ENCODE data around the gene HMG20A. TPM values are rescaled to one million over a fixed set of nuclear protein-coding genes. Genes with fewer than 3 reads are reported as not detected.

Gene HMG20A
- total and polyA plus RNA-seq, 10 of the 15 experiments (the other 5 are each of a cell fraction or from before 2014, with no cell fraction given), result 30.0 to 98.7 (median 46.8) TPM

DNA sequence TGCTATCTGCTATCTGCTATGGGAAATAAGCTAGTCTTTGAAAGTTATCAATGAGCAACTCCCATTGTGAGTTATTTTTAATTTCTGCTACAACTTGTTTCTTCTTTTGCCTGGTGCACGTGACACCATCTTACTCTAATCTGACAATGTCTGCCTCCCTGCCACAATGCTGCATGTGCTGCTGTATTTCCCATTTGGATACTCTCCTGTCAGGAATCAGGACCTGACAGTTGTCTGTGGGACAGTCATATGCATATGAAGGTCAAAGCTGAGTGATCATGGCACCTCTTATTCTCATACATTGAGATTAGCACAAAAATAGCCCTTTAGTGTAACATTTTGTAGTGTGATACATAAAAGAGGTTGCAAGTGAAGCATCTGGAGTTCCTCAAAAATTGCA is 45.8 kb downstream of the HMG20A start:
- peaks cover 1 to 37% of the 10 kb centered on the region in 2 experiments for H3K36me3 ChIP-seq (ENCODE audit: control insufficient read depth in 2 of 2, insufficient read depth in 2 of 2, low read length in 1 of 2)
- no peaks in the 10 kb centered on the region for H3K27me3 ChIP-seq (replicated peaks in 1 of 2; ENCODE audit: control insufficient read depth in 2 of 2, insufficient read depth in 2 of 2, low read length in 1 of 2)
- RAD21 ChIA-PET (ENCODE audit: unreplicated experiment), result interaction anchor here (1.1 kb wide), 1 partner anchor 45 kb away, joined by 4 read pairs; no protein-coding TSS in a partner anchor
- FAIRE-seq, result no peak
- no peaks in the 10 kb centered on the region for H4K20me1 ChIP-seq (ENCODE audit: control insufficient read depth, insufficient read depth)
- in situ Hi-C loops (cut with MboI), result no loop called here
- CTCF ChIA-PET, result no interaction called here
- no peak for TF ChIP-seq EED (IDR thresholded peaks at IDR 0.05; ENCODE audit: low read depth)
- TF ChIP-seq NRF1 (conservative IDR thresholded peaks at IDR 0.05; ENCODE audit: low read depth, low read length), result no peak
- TF ChIP-seq, protein P1, sequence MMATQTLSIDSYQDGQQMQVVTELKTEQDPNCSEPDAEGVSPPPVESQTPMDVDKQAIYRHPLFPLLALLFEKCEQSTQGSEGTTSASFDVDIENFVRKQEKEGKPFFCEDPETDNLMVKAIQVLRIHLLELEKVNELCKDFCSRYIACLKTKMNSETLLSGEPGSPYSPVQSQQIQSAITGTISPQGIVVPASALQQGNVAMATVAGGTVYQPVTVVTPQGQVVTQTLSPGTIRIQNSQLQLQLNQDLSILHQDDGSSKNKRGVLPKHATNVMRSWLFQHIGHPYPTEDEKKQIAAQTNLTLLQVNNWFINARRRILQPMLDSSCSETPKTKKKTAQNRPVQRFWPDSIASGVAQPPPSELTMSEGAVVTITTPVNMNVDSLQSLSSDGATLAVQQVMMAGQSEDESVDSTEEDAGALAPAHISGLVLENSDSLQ (IDR thresholded peaks at IDR 0.05), result no peak
- no peak for TF ChIP-seq SPI1 (IDR thresholded peaks at IDR 0.05; ENCODE audit: borderline replicate concordance, insufficient read depth, low read depth, low read length)
- TF ChIP-seq, protein P2, sequence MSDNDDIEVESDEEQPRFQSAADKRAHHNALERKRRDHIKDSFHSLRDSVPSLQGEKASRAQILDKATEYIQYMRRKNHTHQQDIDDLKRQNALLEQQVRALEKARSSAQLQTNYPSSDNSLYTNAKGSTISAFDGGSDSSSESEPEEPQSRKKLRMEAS (IDR thresholded peaks at IDR 0.05; ENCODE audit: low read depth, low read length), result no peak
- no peak for TF ChIP-seq CHD2 (IDR thresholded peaks at IDR 0.05; ENCODE audit: borderline replicate concordance, low read depth, low read length)
- TF ChIP-seq IKZF2 (IDR thresholded peaks at IDR 0.05), result no peak
- no peak for TF ChIP-seq MYB (IDR thresholded peaks at IDR 0.05; ENCODE audit: borderline replicate concordance, low read depth, low read length)
- TF ChIP-seq ZNF384 (IDR thresholded peaks at IDR 0.05; ENCODE audit: borderline replicate concordance, low read depth, low read length), result no peak
- no peak for TF ChIP-seq NR2F1 (conservative IDR thresholded peaks at IDR 0.05)
- TF ChIP-seq BCL11A (IDR thresholded peaks at IDR 0.05; ENCODE audit: low read depth, low read length), result no peak
- no peak for TF ChIP-seq SMAD5 (IDR thresholded peaks at IDR 0.05; ENCODE audit: low read depth)
- TF ChIP-seq CBX5 (IDR thresholded peaks at IDR 0.05; ENCODE audit: low read depth), result no peak
- TF ChIP-seq, protein P3, sequence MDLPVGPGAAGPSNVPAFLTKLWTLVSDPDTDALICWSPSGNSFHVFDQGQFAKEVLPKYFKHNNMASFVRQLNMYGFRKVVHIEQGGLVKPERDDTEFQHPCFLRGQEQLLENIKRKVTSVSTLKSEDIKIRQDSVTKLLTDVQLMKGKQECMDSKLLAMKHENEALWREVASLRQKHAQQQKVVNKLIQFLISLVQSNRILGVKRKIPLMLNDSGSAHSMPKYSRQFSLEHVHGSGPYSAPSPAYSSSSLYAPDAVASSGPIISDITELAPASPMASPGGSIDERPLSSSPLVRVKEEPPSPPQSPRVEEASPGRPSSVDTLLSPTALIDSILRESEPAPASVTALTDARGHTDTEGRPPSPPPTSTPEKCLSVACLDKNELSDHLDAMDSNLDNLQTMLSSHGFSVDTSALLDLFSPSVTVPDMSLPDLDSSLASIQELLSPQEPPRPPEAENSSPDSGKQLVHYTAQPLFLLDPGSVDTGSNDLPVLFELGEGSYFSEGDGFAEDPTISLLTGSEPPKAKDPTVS (IDR thresholded peaks at IDR 0.05; ENCODE audit: low read depth, low read length), result no peak
- no peak for TF ChIP-seq ZZZ3 (IDR thresholded peaks at IDR 0.05; ENCODE audit: control insufficient read depth, insufficient read length, low read depth)
- no peak for ATAC-seq
- H3K4me1 ChIP-seq (ENCODE audit: control insufficient read depth, insufficient read depth, low read length), result no peaks in the 10 kb centered on the region
- no TSS peak for BruUV-seq (replicated peaks)
- 100% methylated on average over 1 of the region's 1 CpG for WGBS (ENCODE audit: insufficient coverage, insufficient replicate concordance, low lambda C conversion rate, missing lambda C conversion rate)
- no peak overlapping the region for H3K9ac ChIP-seq (ENCODE audit: control insufficient read depth, insufficient read depth, low read length)
- no peak for DNase-seq (ENCODE audit: low read depth, low spot score)
- H3K79me2 ChIP-seq (ENCODE audit: control insufficient read depth, insufficient read depth, low read length), result no peaks in the 10 kb centered on the region
- POLR2A ChIA-PET, result interaction anchor here (0.6 kb wide), 2 partner anchors 235 to 303 kb away, joined by 3 to 6 read pairs; no protein-coding TSS in a partner anchor
- H3K4me2 ChIP-seq (ENCODE audit: control insufficient read depth, insufficient read depth), result no peak overlapping the region
- H3K4me3 ChIP-seq, result no peak overlapping the region
- H2AFZ ChIP-seq (ENCODE audit: control insufficient read depth, low read depth, low read length), result no peak overlapping the region
- intact Hi-C loops (cut with micrococcal nuclease; ENCODE audit: unreplicated experiment), result no loop called here
- H3K9me3 ChIP-seq (replicated peaks; ENCODE audit: control insufficient read depth, insufficient read depth, low read length), result no peaks in the 10 kb centered on the region
- SMC1A ChIA-PET (ENCODE audit: uncharacterized antibody, unreplicated experiment), result interaction anchor here (1.0 to 1.5 kb wide), 5 partner anchors 9 to 30 kb away, joined by 3 to 4 read pairs (median 3); no protein-coding TSS in a partner anchor
- no peak overlapping the region for H3K27ac ChIP-seq (ENCODE audit: control insufficient read depth, insufficient read depth)
